OCI-LY1 (cell line): ENCODE measurements around the gene ALDOB.

ENCODE experiments used
- H2AFZ ChIP-seq: fragments of 200-600 bp; sonication (generic), shearing (Covaris generic); 2 replicates; pipeline ENCODE4 v1.6.0; 2014; ENCODE audit warnings: antibody characterized with exemption, mild to moderate bottlenecking, low read length
- H3F3A ChIP-seq: fragments of 200-600 bp; sonication (generic), shearing (Covaris generic); 2 replicates; pipeline ENCODE4 v1.6.0; 2014; ENCODE audit warnings: mild to moderate bottlenecking, antibody characterized with exemption, low read length, moderate library complexity; ENCODE audit not compliant: insufficient read depth
- H3K27ac ChIP-seq: fragments of 200-600 bp; sonication (generic); 2 replicates; pipeline ENCODE4 v1.5.1; 2014; ENCODE audit warnings: low read length, mixed run types, mild to moderate bottlenecking, low read depth; ENCODE audit not compliant: poor library complexity, severe bottlenecking
- H3K27me3 ChIP-seq: fragments of 200-600 bp; sonication (generic); 2 replicates; pipeline ENCODE4 v1.6.0; 2014; ENCODE audit warnings: antibody characterized with exemption, mild to moderate bottlenecking, low read length, moderate library complexity; ENCODE audit not compliant: insufficient read depth
- H3K36me3 ChIP-seq: fragments of 200-600 bp; sonication (generic); 2 replicates; pipeline ENCODE4 v1.6.1; 2014; ENCODE audit warnings: mild to moderate bottlenecking, antibody characterized with exemption, low read length, moderate library complexity, mixed read lengths; ENCODE audit not compliant: insufficient read depth
- H3K4me1 ChIP-seq: fragments of 200-600 bp; sonication (generic); 2 replicates; pipeline ENCODE4 v1.5.1; 2014; ENCODE audit warnings: mild to moderate bottlenecking, low read length, moderate library complexity; ENCODE audit not compliant: insufficient read depth, severe bottlenecking
- H3K4me2 ChIP-seq: fragments of 200-600 bp; sonication (generic), shearing (Covaris generic); 2 replicates; pipeline ENCODE4 v1.6.1; 2014; ENCODE audit warnings: low read length
- H3K4me3 ChIP-seq: fragments of 200-600 bp; sonication (generic); 2 replicates; pipeline ENCODE4 v1.5.1; 2014; ENCODE audit warnings: low read length, low read depth, mild to moderate bottlenecking, mixed read lengths; ENCODE audit not compliant: poor library complexity, severe bottlenecking
- H3K79me2 ChIP-seq: fragments of 200-600 bp; shearing (Covaris generic); 2 replicates; pipeline ENCODE4 v1.6.1; 2016; ENCODE audit warnings: mixed run types, low read length, mixed read lengths; ENCODE audit not compliant: insufficient read depth
- H3K9ac ChIP-seq: fragments of 200-600 bp; sonication (generic), shearing (Covaris generic); 2 replicates; pipeline ENCODE4 v1.6.1; 2014; ENCODE audit warnings: mild to moderate bottlenecking, low read length, mixed read lengths
- H3K9me2 ChIP-seq: fragments of 200-600 bp; sonication (generic), shearing (Covaris generic); 2 replicates; pipeline ENCODE4 v1.6.1; 2014; ENCODE audit warnings: low read depth, mild to moderate bottlenecking, low read length, mixed read lengths
- H3K9me3 ChIP-seq: fragments of 200-600 bp; shearing (Covaris generic); 2 replicates; pipeline ENCODE4 v1.6.1; 2014; ENCODE audit warnings: low read length, mixed read lengths
- H4K20me1 ChIP-seq: fragments of 200-600 bp; sonication (generic), shearing (Covaris generic); 2 replicates; pipeline ENCODE4 v1.6.0; 2016; ENCODE audit warnings: mild to moderate bottlenecking, low read length; ENCODE audit not compliant: insufficient read depth
- CTCF ChIP-seq: fragments of 200-600 bp; sonication (generic), shearing (Covaris generic); IDR thresholded peaks from 2 replicates; pipeline ENCODE4 v1.5.1; 2017; ENCODE audit warnings: mild to moderate bottlenecking, antibody characterized with exemption, low read length, moderate library complexity, mixed read lengths
- EZH2 ChIP-seq: fragments of 200-600 bp; sonication (generic), shearing (Covaris generic); IDR thresholded peaks from 2 replicates; pipeline ENCODE4 v1.8.0; 2017; ENCODE audit warnings: borderline replicate concordance, mixed run types, mild to moderate bottlenecking, antibody characterized with exemption, low read length, moderate library complexity, mixed read lengths

ALDOB gene

GRCh38 chr9:101480386-101480785, 44.8 kb upstream of the ALDOB start:
- H3K9ac ChIP-seq = no peak overlapping the region
- no peak overlapping the region for H2AFZ ChIP-seq
- no peaks in the 10 kb centered on the region for H3K27me3 ChIP-seq
- H3K9me3 ChIP-seq = no peaks in the 10 kb centered on the region
- no peak overlapping the region for H3K4me2 ChIP-seq
- no peaks in the 10 kb centered on the region for H4K20me1 ChIP-seq
- no peaks in the 10 kb centered on the region for H3K4me1 ChIP-seq
- no peak overlapping the region for H3K4me3 ChIP-seq
- no peaks in the 10 kb centered on the region for H3K9me2 ChIP-seq
- H3K27ac ChIP-seq = no peak overlapping the region
- H3K36me3 ChIP-seq = no peaks in the 10 kb centered on the region
- TF ChIP-seq EZH2 (no peak), CTCF (no peak)
- no peaks in the 10 kb centered on the region for H3F3A ChIP-seq
- no peaks in the 10 kb centered on the region for H3K79me2 ChIP-seq

GRCh38 chr9:101479338-101480030, 43.9 kb upstream of the ALDOB start:
- H4K20me1 ChIP-seq = no peaks in the 10 kb centered on the region
- TF ChIP-seq CTCF (no peak), EZH2 (no peak)
- no peaks in the 10 kb centered on the region for H3K79me2 ChIP-seq
- H3K4me2 ChIP-seq = no peak overlapping the region
- H3K9me3 ChIP-seq = no peaks in the 10 kb centered on the region
- no peaks in the 10 kb centered on the region for H3F3A ChIP-seq
- no peak overlapping the region for H2AFZ ChIP-seq
- no peak overlapping the region for H3K27ac ChIP-seq
- no peak overlapping the region for H3K4me3 ChIP-seq
- H3K4me1 ChIP-seq = no peaks in the 10 kb centered on the region
- H3K9me2 ChIP-seq = no peaks in the 10 kb centered on the region
- H3K9ac ChIP-seq = no peak overlapping the region
- no peaks in the 10 kb centered on the region for H3K27me3 ChIP-seq
- no peaks in the 10 kb centered on the region for H3K36me3 ChIP-seq

- H3K4me3 ChIP-seq = no peak overlapping the region
- no peaks in the 10 kb centered on the region for H3K79me2 ChIP-seq
- H3K27me3 ChIP-seq = no peaks in the 10 kb centered on the region
- H3K36me3 ChIP-seq = no peaks in the 10 kb centered on the region
- H3K9me2 ChIP-seq = no peaks in the 10 kb centered on the region
- H3F3A ChIP-seq = no peaks in the 10 kb centered on the region
- no peak overlapping the region for H3K27ac ChIP-seq
- H2AFZ ChIP-seq = no peak overlapping the region
- no peaks in the 10 kb centered on the region for H4K20me1 ChIP-seq
- no peak overlapping the region for H3K9ac ChIP-seq
- H3K9me3 ChIP-seq = no peaks in the 10 kb centered on the region
- no peak; the same call in 1 of the 2 replicates for TF ChIP-seq CTCF
- TF ChIP-seq EZH2 = no peak
- H3K4me1 ChIP-seq = no peaks in the 10 kb centered on the region
- H3K4me2 ChIP-seq = no peak overlapping the region
These were observed 43.3 kb upstream of the ALDOB start for GRCh38 chr9:101478906-101479305.
